HEK293 (cell line): ENCODE data around the gene LAMP1.
"Not testable (repeated sequence)": the region's sequence is repeated elsewhere in the genome, so short reads cannot be mapped to it uniquely, and the experiment has no call there.

Source experiments
- CTCF ChIA-PET: fragments of 350-600 bp; formaldehyde crosslinking; extraction: SDS; loops from one replicate; lab custom pipeline; 2021; ENCODE audit warnings: antibody characterized with exemption; lab: Yijun Ruan, JAX
- POLR2A ChIA-PET: fragments of 300-600 bp; formaldehyde crosslinking; extraction: SDS; loops from one replicate; lab custom pipeline; 2020; ENCODE audit warnings: antibody characterized with exemption, inconsistent platforms; lab: Yijun Ruan, JAX
- H3K27ac ChIP-seq: fragments of 200-500 bp; sonication (Bioruptor generic); 2 replicates; pipeline ENCODE4 v1.5.1; 2014; ENCODE audit warnings: low read depth, low read length, control low read depth, inconsistent platforms; ENCODE audit errors: extremely low read depth
- H3K36me3 ChIP-seq, 2 experiments: fragments of 200-500 bp in 1 of 2; sonication (Bioruptor generic) in 1 of 2; 1 replicate in 1 of 2; 2 replicates in 1 of 2; pipeline ENCODE4 v1.5.1; 2014 to 2017; ENCODE audit warnings: inconsistent platforms in 2 of 2, low read length in 2 of 2; ENCODE audit not compliant: control insufficient read depth in 2 of 2, insufficient read depth in 1 of 2
- H3K4me1 ChIP-seq: fragments of 200-500 bp; sonication (Bioruptor generic); 2 replicates; pipeline ENCODE4 v1.5.1; 2014; ENCODE audit warnings: mild to moderate bottlenecking, low read length, inconsistent platforms; ENCODE audit not compliant: control insufficient read depth, insufficient read depth
- H3K4me3 ChIP-seq: 2 replicates; pipeline ENCODE4 v1.5.1; 2011; ENCODE audit warnings: low read depth, mild to moderate bottlenecking, control low read depth, low read length, moderate library complexity
- H3K9me3 ChIP-seq: fragments of 200-500 bp; sonication (Bioruptor generic); 2 replicates; pipeline ENCODE4 v1.5.1; 2014; ENCODE audit warnings: low read depth, low read length, inconsistent platforms; ENCODE audit not compliant: control insufficient read depth, insufficient read depth
- EGR2 ChIP-seq: fragments of 450-650 bp; formaldehyde crosslinking; IDR thresholded peaks from 2 replicates; pipeline ENCODE4 v1.5.1; 2016; ENCODE audit warnings: low read depth, missing biosample characterization, missing genetic modification characterization
- IKZF3 ChIP-seq: fragments of 450-650 bp; IDR thresholded peaks from 2 replicates; pipeline ENCODE4 v1.5.0; 2018; ENCODE audit warnings: missing biosample characterization, mild to moderate bottlenecking, missing genetic modification characterization, moderate library complexity
- KLF7 ChIP-seq: fragments of 450-650 bp; formaldehyde crosslinking; IDR thresholded peaks from 2 replicates; pipeline ENCODE4 v1.5.1; 2016; ENCODE audit warnings: missing biosample characterization, missing genetic modification characterization, borderline replicate concordance
- SCRT2 ChIP-seq: fragments of 450-650 bp; formaldehyde crosslinking; IDR thresholded peaks from 2 replicates; pipeline ENCODE4 v1.5.1; 2016; ENCODE audit warnings: missing biosample characterization, missing genetic modification characterization
- ZBTB26 ChIP-seq: fragments of 450-650 bp; formaldehyde crosslinking; optimal IDR thresholded peaks from 2 replicates; pipeline ENCODE3; 2016; ENCODE audit warnings: missing biosample characterization, mild to moderate bottlenecking, missing genetic modification characterization
- ZBTB44 ChIP-seq: fragments of 450-650 bp; IDR thresholded peaks from 2 replicates; pipeline ENCODE4 v1.5.1; 2018; ENCODE audit warnings: missing biosample characterization, mild to moderate bottlenecking, missing genetic modification characterization
- ZNF121 ChIP-seq: fragments of 450-650 bp; formaldehyde crosslinking; IDR thresholded peaks from 2 replicates; pipeline ENCODE4 v1.5.1; 2016; ENCODE audit warnings: missing biosample characterization, missing genetic modification characterization
- ZNF157 ChIP-seq: fragments of 450-650 bp; formaldehyde crosslinking; IDR thresholded peaks from 2 replicates; pipeline ENCODE4 v1.5.1; 2016; ENCODE audit warnings: missing biosample characterization, missing genetic modification characterization
- ZNF433 ChIP-seq: fragments of 450-650 bp; formaldehyde crosslinking; IDR thresholded peaks from 2 replicates; pipeline ENCODE4 v1.5.1; 2016; ENCODE audit warnings: missing biosample characterization, missing genetic modification characterization, low read depth
- ZNF449 ChIP-seq: fragments of 450-650 bp; formaldehyde crosslinking; IDR thresholded peaks from 2 replicates; pipeline ENCODE4 v1.5.1; 2017; ENCODE audit warnings: missing biosample characterization, mild to moderate bottlenecking, missing genetic modification characterization, moderate library complexity
- ZNF654 ChIP-seq: fragments of 450-650 bp; formaldehyde crosslinking; IDR thresholded peaks from 2 replicates; pipeline ENCODE4 v1.5.1; 2016; ENCODE audit warnings: low read depth, missing biosample characterization, missing genetic modification characterization
- ZNF692 ChIP-seq: fragments of 450-650 bp; formaldehyde crosslinking; IDR thresholded peaks from 2 replicates; pipeline ENCODE4 v1.5.1; 2016; ENCODE audit warnings: missing biosample characterization, missing genetic modification characterization
- ZNF837 ChIP-seq: fragments of 450-650 bp; formaldehyde crosslinking; IDR thresholded peaks from 2 replicates; pipeline ENCODE4 v1.5.1; 2016; ENCODE audit warnings: missing biosample characterization, missing genetic modification characterization
- TF ChIP-seq, protein P1 (sequence below): fragments of 450-650 bp; formaldehyde crosslinking; IDR thresholded peaks from 2 replicates; pipeline ENCODE4 v1.5.1; 2016; ENCODE audit warnings: missing biosample characterization, missing genetic modification characterization

The LAMP1 gene

GRCh38 chr13:113345486-113345885 lies 48.4 kb downstream of the LAMP1 start (continued):
- TF ChIP-seq ZBTB26 (tag by site-specific recombination), result no peak
- no peak for TF ChIP-seq ZNF449 (tag by site-specific recombination)
- TF ChIP-seq ZNF837 (tag by site-specific recombination), result no peak
- TF ChIP-seq, protein P1, sequence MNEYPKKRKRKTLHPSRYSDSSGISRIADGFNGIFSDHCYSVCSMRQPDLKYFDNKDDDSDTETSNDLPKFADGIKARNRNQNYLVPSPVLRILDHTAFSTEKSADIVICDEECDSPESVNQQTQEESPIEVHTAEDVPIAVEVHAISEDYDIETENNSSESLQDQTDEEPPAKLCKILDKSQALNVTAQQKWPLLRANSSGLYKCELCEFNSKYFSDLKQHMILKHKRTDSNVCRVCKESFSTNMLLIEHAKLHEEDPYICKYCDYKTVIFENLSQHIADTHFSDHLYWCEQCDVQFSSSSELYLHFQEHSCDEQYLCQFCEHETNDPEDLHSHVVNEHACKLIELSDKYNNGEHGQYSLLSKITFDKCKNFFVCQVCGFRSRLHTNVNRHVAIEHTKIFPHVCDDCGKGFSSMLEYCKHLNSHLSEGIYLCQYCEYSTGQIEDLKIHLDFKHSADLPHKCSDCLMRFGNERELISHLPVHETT (tag by site-specific recombination), result no peak
- TF ChIP-seq KLF7 (tag by site-specific recombination), result no peak
- TF ChIP-seq EGR2, result no peak
- TF ChIP-seq SCRT2 (tag by site-specific recombination), result no peak
- TF ChIP-seq ZNF157 (tag by site-specific recombination), result no peak
- TF ChIP-seq ZBTB44, result no peak

DNA sequence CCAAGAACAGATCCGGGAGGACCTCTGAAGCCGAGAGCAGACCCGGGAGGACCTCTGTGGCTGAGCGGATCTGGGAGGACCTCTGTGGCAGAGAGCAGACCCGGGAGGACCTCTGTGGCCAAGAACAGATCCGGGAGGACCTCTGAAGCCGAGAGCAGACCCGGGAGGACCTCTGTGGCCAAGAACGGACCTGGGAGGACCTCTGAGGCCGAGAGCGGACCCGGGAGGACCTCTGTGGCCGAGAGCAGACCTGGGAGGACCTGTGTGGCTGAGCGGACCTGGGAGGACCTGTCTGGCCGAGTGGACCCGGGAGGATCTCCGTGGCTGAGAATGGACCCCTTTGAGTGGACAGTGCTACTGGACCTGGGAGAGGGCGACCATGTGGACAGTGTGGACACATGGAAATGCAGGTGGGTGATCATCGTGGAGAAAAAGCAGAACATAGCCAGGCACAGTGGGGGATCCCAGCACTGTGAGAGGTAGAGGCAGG lies 50.7 kb downstream of the LAMP1 start:
- H3K36me3 ChIP-seq, result peaks cover 0 to 37% of the 10 kb centered on the region in 2 experiments; a peak in 1 of 3 replicates
- CTCF ChIA-PET, result not testable (repeated sequence)

GRCh38 chr13:113348591-113348990 lies 51.6 kb downstream of the LAMP1 start:
- Histone ChIP-seq H3K9me3 (no peaks in the 10 kb centered on the region), H3K36me3 (peaks cover 0 to 36% of the 10 kb centered on the region in 2 experiments; a peak in 1 of 3 replicates), H3K27ac (no peak overlapping the region), H3K4me1 (no peaks in the 10 kb centered on the region), H3K4me3 (no peak overlapping the region)
- POLR2A ChIA-PET, result no interaction called here
- no peak for TF ChIP-seq ZNF433
- no peak for TF ChIP-seq IKZF3
- no peak for TF ChIP-seq ZNF654 (tag by site-specific recombination)
- CTCF ChIA-PET, result interaction anchor here (0.7 kb wide), 1 partner anchor 17 kb away, joined by 5 read pairs; no protein-coding TSS in a partner anchor

More for the DNA sequence above, 50.7 kb downstream of the LAMP1 start:
- H3K4me3 ChIP-seq, H3K9me3 ChIP-seq, H3K4me1 ChIP-seq, H3K27ac ChIP-seq, POLR2A ChIA-PET: not testable (repeated sequence)

DNA sequence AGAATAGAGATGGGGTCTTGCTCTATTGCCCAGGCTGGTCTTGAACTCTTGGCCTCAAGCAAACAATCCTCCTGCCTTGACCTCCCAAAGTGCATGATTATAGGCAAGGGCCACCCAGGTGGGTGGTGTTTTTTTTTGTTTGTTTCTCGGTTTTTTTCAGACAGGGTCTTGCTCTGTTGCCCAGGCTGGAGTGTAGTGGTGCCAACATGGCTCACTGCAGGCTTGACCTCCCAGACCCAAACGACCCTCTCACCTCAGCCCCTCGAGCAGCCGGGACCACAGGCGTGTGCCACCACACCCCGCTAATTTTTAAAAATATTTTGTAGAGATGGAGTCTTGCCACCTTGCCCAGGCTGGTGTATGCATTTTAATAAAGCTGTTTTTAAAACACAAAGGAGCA lies 52.0 kb downstream of the LAMP1 start:
- TF ChIP-seq ZNF121 (peak; percentile 81), ZNF692 (tag by site-specific recombination) (no peak)
- Histone ChIP-seq H3K9me3 (no peaks in the 10 kb centered on the region), H3K4me1 (no peaks in the 10 kb centered on the region), H3K36me3 (peaks cover 0 to 35% of the 10 kb centered on the region in 2 experiments; a peak in 1 of 3 replicates), H3K27ac (no peak overlapping the region), H3K4me3 (no peak overlapping the region)
- ChIA-PET CTCF (interaction anchor here (0.7 kb wide), 1 partner anchor 17 kb away, joined by 5 read pairs; no protein-coding TSS in a partner anchor), POLR2A (no interaction called here)
